ENCODE data around the gene INPP1. TPM values are rescaled to one million over a fixed set of nuclear protein-coding genes. Genes with fewer than 3 reads are reported as not detected.

Gene INPP1
- total RNA-seq, 4 donors from 2014 or later: 5.6 to 9.9 (median 8.0) TPM

DNA sequence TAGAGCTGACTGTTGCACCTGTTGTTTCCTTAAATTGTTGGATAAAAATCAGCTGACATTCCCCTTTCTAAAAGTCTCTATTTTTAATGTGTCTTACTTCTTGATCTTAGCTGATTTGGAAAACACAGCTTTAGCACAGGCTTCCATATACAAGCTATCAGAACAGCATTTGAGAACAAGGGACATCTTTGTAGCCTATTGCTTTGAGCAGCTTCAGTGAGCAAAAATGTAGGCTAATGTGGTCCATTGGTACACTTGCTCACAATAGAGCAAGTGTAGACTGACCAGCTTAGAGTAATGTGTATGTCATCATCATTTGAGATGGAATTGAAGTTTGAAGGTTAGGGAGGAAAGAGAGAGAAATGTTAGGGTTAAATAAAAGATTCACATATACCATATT is 7.0 kb downstream of the INPP1 start:
- Histone ChIP-seq H3K4me1 (peaks cover 31 to 32% of the 10 kb centered on the region in 2 donors), H3K36me3 (peaks cover 0 to 3% of the 10 kb centered on the region in 2 donors), H3K4me3 (no peak overlapping the region), H3K27me3 (no peaks in the 10 kb centered on the region), H3K27ac (no peak overlapping the region), H3K9me3 (no peaks in the 10 kb centered on the region)
- DNase-seq (no peak), ATAC-seq (no peak)
- intact Hi-C loops (cut with DNase I; ENCODE audit: low total_unique reads): no loop called here
- in situ Hi-C loops (cut with MboI; ENCODE audit: low sequenced_read_pairs in 4 of 4): loop anchor here in 1 of 4 donors (25.0 kb wide), 1 partner anchor 263 kb away; no protein-coding TSS in a partner anchor
- no peak for TF ChIP-seq CTCF (IDR thresholded peaks at IDR 0.05 in 4 of 5, conservative IDR thresholded peaks at IDR 0.05 in 1 of 5)
- TF ChIP-seq POLR2A (IDR thresholded peaks at IDR 0.05): no peak

DNA sequence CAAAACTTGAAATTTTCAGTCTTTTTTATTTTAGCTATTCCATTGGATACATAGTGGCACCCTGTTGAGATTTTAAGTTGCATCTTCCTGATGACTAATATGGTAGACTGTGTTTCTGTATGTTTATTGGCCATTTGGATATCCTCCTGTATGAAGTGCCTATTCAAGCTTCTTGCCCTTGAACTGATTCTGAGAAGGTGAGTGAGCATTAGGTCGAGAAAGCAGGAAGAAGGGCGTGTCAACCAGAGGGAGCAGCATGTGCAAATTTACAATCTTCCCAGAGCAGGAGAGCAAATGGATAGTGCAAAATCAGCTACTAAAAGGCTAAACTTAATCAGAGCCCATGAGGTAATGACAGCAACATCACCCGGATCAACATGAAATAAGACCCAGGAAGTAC is 8.6 kb downstream of the INPP1 start:
- H3K4me3 ChIP-seq: no peak overlapping the region
- H3K27me3 ChIP-seq: no peaks in the 10 kb centered on the region
- ATAC-seq: no peak
- intact Hi-C loops (cut with DNase I; ENCODE audit: low total_unique reads) (no loop called here), in situ Hi-C loops (cut with MboI; ENCODE audit: low sequenced_read_pairs in 4 of 4) (loop anchor here in 1 of 4 donors (25.0 kb wide), 1 partner anchor 265 kb away; no protein-coding TSS in a partner anchor)
- H3K27ac ChIP-seq: peak overlapping the region in 1 of 4 donors; percentile 72
- H3K36me3 ChIP-seq: peaks cover 0 to 3% of the 10 kb centered on the region in 2 donors
- TF ChIP-seq CTCF (IDR thresholded peaks at IDR 0.05 in 4 of 5, conservative IDR thresholded peaks at IDR 0.05 in 1 of 5): no peak
- TF ChIP-seq POLR2A (IDR thresholded peaks at IDR 0.05): no peak
- no peak for DNase-seq
- H3K4me1 ChIP-seq: peaks cover 25 to 29% of the 10 kb centered on the region in 2 donors
- H3K9me3 ChIP-seq: no peaks in the 10 kb centered on the region

GRCh38 chr2:190352668-190353536 is 9.5 kb downstream of the INPP1 start:
- ATAC-seq (peak; percentile 60 to 65), DNase-seq (no peak)
- Histone ChIP-seq H3K27me3 (no peaks in the 10 kb centered on the region), H3K4me3 (no peak overlapping the region), H3K27ac (peak overlapping the region; percentile 29 to 72 (median 58)), H3K36me3 (peaks cover 0 to 3% of the 10 kb centered on the region in 2 donors), H3K4me1 (peaks cover 25 to 36% of the 10 kb centered on the region in 2 donors), H3K9me3 (no peaks in the 10 kb centered on the region)
- no peak for TF ChIP-seq POLR2A (IDR thresholded peaks at IDR 0.05)
- no peak for TF ChIP-seq CTCF (IDR thresholded peaks at IDR 0.05 in 4 of 5, conservative IDR thresholded peaks at IDR 0.05 in 1 of 5)
- in situ Hi-C loops (cut with MboI; ENCODE audit: low sequenced_read_pairs in 4 of 4): loop anchor here in 1 of 4 donors (25.0 kb wide), 1 partner anchor 266 kb away; no protein-coding TSS in a partner anchor
- intact Hi-C loops (cut with DNase I; ENCODE audit: low total_unique reads): no loop called here

DNA sequence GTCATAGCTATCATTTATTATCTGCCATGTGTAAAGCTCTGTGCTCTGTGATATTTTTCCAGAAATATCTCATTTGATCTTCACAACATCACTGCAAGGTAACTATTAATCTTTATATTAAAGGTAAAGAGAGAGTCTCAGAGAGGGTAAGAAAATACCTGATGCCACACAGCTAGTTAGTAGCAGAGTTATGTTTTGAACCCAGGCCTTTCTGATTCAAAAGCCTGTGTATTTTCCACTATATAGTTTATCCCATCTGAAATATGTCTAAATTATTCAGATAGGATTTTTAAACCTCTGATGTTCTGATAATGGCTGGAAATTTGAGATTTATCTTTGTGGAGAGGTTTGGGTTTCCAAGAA is 10.1 kb downstream of the INPP1 start:
- no peaks in the 10 kb centered on the region for H3K9me3 ChIP-seq
- H3K27me3 ChIP-seq: no peaks in the 10 kb centered on the region
- DNase-seq (no peak), ATAC-seq (no peak)
- peak overlapping the region in 3 of 4 donors; percentile 29 to 72 (median 65) for H3K27ac ChIP-seq
- in situ Hi-C loops (cut with MboI; ENCODE audit: low sequenced_read_pairs in 4 of 4) (loop anchor here in 1 of 4 donors (25.0 kb wide), 1 partner anchor 266 kb away; no protein-coding TSS in a partner anchor), intact Hi-C loops (cut with DNase I; ENCODE audit: low total_unique reads) (no loop called here)
- peaks cover 0 to 3% of the 10 kb centered on the region in 2 donors for H3K36me3 ChIP-seq
- no peak overlapping the region for H3K4me3 ChIP-seq
- H3K4me1 ChIP-seq: peaks cover 25 to 36% of the 10 kb centered on the region in 2 donors
- TF ChIP-seq POLR2A (IDR thresholded peaks at IDR 0.05): no peak
- TF ChIP-seq CTCF (IDR thresholded peaks at IDR 0.05 in 4 of 5, conservative IDR thresholded peaks at IDR 0.05 in 1 of 5): no peak

Data from gastrocnemius medialis (tissue), 4 donors.